Measurements from ENCODE around the gene LRP1B.

LRP1B gene

GRCh38 chr2:140539242-140539875, 1591.5 kb downstream of the LRP1B start:
- no peak overlapping the region for H3K4me3 ChIP-seq (ENCODE audit: low read length)
- TF ChIP-seq, protein P1, sequence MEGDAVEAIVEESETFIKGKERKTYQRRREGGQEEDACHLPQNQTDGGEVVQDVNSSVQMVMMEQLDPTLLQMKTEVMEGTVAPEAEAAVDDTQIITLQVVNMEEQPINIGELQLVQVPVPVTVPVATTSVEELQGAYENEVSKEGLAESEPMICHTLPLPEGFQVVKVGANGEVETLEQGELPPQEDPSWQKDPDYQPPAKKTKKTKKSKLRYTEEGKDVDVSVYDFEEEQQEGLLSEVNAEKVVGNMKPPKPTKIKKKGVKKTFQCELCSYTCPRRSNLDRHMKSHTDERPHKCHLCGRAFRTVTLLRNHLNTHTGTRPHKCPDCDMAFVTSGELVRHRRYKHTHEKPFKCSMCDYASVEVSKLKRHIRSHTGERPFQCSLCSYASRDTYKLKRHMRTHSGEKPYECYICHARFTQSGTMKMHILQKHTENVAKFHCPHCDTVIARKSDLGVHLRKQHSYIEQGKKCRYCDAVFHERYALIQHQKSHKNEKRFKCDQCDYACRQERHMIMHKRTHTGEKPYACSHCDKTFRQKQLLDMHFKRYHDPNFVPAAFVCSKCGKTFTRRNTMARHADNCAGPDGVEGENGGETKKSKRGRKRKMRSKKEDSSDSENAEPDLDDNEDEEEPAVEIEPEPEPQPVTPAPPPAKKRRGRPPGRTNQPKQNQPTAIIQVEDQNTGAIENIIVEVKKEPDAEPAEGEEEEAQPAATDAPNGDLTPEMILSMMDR (conservative IDR thresholded peaks at IDR 0.05; ENCODE audit: low read depth, low read length): no peak
- no peak for DNase-seq (ENCODE audit: low read depth)

DNA sequence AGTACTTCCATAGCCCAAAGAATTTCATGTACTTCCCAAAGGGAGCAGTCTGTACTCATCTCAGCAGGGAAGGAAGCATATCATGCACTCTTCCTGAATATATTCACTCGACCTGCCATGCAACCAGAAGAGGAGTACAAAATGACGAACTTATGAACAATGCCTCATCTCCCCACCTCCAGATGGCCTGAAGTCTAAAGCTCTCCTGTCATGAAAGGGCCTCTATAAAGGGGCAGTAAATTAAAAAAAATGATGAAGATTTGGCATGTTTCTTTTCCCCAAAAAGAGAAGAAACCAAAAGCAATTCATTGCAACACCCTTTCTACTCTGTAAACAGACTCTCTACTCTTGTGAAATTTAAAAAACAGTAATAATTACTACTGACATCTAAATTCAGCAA, 1601.1 kb downstream of the LRP1B start:
- H3K4me3 ChIP-seq (ENCODE audit: low read length): no peak overlapping the region
- no peak for DNase-seq (ENCODE audit: low read depth)
- TF ChIP-seq, protein P1 (conservative IDR thresholded peaks at IDR 0.05; ENCODE audit: low read depth, low read length): no peak

DNA sequence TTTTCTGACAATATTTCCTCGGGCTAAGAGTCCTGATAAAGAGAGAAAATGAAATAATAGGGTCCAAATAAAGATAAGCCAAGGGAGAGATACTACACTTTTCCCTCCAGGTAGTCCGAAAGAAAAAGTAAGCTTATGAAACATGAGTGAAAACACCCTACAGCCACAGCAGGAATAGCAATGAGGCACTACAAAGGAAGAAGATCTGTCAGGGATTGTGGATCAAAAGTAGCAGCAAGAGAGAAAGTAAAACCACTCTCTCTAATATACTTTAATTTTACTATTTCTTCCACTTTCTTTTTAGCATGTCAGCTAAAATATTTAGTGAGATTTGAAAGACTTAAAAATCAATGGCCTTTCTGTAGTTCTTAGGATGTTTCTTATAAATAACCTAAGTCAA, 1601.8 kb downstream of the LRP1B start:
- TF ChIP-seq, protein P1 (conservative IDR thresholded peaks at IDR 0.05; ENCODE audit: low read depth, low read length): no peak
- no peak for DNase-seq (ENCODE audit: low read depth)
- no peak overlapping the region for H3K4me3 ChIP-seq (ENCODE audit: low read length)

GRCh38 chr2:140526575-140526974, 1604.2 kb downstream of the LRP1B start:
- peak; percentile 17 for DNase-seq (ENCODE audit: low read depth)
- TF ChIP-seq, protein P1 (conservative IDR thresholded peaks at IDR 0.05; ENCODE audit: low read depth, low read length): no peak
- H3K4me3 ChIP-seq (ENCODE audit: low read length): no peak overlapping the region

- no peak overlapping the region for H3K4me3 ChIP-seq (ENCODE audit: low read length)
- DNase-seq (ENCODE audit: low read depth): no peak
- TF ChIP-seq, protein P1 (conservative IDR thresholded peaks at IDR 0.05; ENCODE audit: low read depth, low read length): no peak
These were observed 1618.7 kb downstream of the LRP1B start for GRCh38 chr2:140512106-140512505.

- no peak overlapping the region for H3K4me3 ChIP-seq (ENCODE audit: low read length)
- TF ChIP-seq, protein P1 (conservative IDR thresholded peaks at IDR 0.05; ENCODE audit: low read depth, low read length): no peak
- DNase-seq (ENCODE audit: low read depth): no peak
These were observed 1621.1 kb downstream of the LRP1B start for GRCh38 chr2:140509765-140510164.

- TF ChIP-seq, protein P1 (conservative IDR thresholded peaks at IDR 0.05; ENCODE audit: low read depth, low read length): no peak
- H3K4me3 ChIP-seq (ENCODE audit: low read length): no peak overlapping the region
- DNase-seq (ENCODE audit: low read depth): no peak
These were observed 1622.1 kb downstream of the LRP1B start for GRCh38 chr2:140508756-140509155.
